T-helper 1 cell treated with Interleukin-12 subunit alpha and Interleukin-12 subunit beta and Interleukin-4 antibody, amounts not matched to agents 30 μg/mL and 1 μg/mL, for 36 hours (primary cell): ENCODE measurements around the gene RSRC1.
"Not testable (repeated sequence)": the region's sequence is repeated elsewhere in the genome, so short reads cannot be mapped to it uniquely, and the experiment has no call there.

Experiments used
- H3K27ac Mint-ChIP-seq: one replicate; pipeline ENCODE4 v1.8.0; 2021; ENCODE audit warnings: mild to moderate bottlenecking, mixed read lengths
- H3K27me3 Mint-ChIP-seq: one replicate; pipeline ENCODE4 v1.8.0; 2021; ENCODE audit warnings: low read depth, mixed read lengths
- H3K36me3 Mint-ChIP-seq: one replicate; pipeline ENCODE4 v1.8.0; 2021; ENCODE audit warnings: low read depth, mixed read lengths
- H3K4me1 Mint-ChIP-seq: one replicate; pipeline ENCODE4 v1.8.0; 2021; ENCODE audit warnings: low read depth, mixed read lengths
- H3K4me3 Mint-ChIP-seq: one replicate; pipeline ENCODE4 v1.8.0; 2021; ENCODE audit warnings: mild to moderate bottlenecking, moderate library complexity, mixed read lengths
- H3K9me3 Mint-ChIP-seq: one replicate; pipeline ENCODE4 v1.8.0; 2021; ENCODE audit warnings: mixed read lengths

Gene RSRC1

DNA sequence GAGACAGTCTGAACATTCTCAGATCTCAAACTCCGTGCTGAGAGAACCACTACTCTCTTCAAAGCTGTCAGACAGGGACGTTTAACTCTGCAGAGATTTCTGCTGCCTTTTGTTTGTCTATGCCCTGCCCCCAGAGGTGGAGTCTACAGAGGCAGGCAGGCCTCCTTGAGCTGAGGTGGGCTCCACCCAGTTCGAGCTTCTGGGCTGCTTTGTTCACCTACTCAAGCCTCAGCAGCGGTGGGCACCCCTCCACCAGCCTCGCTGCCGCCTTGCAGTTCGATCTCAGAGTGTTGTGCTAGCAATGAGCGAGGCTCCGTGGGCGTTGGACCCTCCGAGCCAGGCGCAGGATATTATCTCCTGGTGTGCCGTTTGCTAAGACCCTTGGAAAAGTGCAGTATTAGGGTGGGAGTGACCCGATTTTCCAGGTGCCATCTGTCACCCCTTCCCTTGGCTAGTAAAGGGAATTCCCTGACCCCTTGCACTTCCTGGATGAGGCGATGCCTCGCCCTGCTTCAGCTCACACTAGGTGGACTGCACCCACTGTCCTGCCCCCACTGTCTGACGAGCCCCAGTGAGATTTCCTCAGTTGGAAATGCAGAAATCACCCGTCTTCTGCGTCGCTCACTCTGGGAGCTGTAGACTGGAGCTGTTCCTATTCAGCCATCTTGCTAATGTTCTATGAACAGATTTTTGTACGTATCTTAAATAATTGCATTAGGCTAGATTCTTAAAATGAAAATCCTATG is 220.0 kb downstream of the RSRC1 start:
- H3K36me3 Mint-ChIP-seq, H3K4me3 Mint-ChIP-seq, H3K27me3 Mint-ChIP-seq, H3K4me1 Mint-ChIP-seq, H3K27ac Mint-ChIP-seq, H3K9me3 Mint-ChIP-seq: not testable (repeated sequence)

DNA sequence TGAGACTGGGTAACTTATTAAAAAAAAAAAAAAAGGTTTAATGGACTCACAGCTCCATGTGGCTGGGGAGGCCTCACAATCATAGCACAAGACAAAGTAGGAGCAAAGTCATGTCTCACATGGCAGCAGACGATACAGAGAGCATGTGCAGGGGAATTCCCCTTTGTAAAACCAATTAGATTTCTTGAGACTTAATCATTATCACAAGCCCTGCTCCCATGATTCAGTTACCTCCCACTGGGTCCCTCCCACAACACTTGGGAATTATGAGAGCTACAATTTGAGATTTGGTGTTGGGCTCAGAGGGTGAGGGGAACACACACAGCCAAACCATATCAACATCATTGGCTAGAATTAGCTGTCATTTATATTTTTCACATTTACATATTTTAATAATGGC is 221.0 kb downstream of the RSRC1 start:
- H3K27ac Mint-ChIP-seq = no peak overlapping the region
- no peak overlapping the region for H3K4me3 Mint-ChIP-seq
- no peaks in the 10 kb centered on the region for H3K9me3 Mint-ChIP-seq

DNA sequence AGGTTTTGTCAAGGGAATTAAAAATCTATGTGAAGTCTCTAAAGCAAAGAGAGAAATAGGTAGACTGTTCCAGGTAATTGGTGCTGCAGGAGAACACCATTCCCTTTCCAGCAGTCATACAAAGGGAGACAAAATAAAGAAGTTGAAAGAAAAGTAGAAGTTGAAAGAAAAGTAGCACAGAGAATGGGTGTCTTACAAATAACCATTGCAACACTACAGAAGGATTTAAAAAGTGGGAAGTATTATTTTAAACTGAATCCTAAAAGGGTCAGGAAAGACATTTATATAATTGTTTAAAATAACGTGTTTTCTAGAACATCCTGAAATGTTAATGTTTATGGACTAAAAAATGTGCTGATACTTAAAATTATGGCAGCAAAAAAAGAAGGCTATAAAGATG is 223.8 kb downstream of the RSRC1 start:
- Mint-ChIP-seq H3K4me3 (no peak overlapping the region), H3K27ac (no peak overlapping the region), H3K27me3 (no peaks in the 10 kb centered on the region), H3K36me3 (peaks cover 2% of the 10 kb centered on the region), H3K4me1 (no peaks in the 10 kb centered on the region), H3K9me3 (no peaks in the 10 kb centered on the region)

More for the DNA sequence above, 221.0 kb downstream of the RSRC1 start:
- Mint-ChIP-seq H3K36me3 (peaks cover 2% of the 10 kb centered on the region), H3K27me3 (no peaks in the 10 kb centered on the region), H3K4me1 (no peaks in the 10 kb centered on the region)

DNA sequence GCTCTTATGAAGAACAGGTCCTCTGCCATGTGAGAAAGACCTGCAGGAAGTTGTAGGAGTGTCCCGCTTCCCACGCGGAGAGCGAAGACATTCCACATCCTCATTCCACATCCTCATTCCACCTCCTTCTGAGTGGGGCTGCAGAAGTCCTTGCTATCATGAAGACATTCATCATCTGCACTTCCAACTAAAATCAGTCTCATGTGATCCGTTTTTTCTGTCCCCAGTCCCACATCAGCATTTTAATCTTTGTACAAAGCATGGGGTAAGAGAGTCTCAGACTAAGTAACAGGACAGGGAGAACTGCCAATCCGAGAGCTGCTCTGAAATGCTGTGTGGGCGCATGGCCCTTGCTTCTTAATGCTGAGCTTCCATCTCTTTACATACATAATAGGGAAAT is 227.2 kb downstream of the RSRC1 start:
- Mint-ChIP-seq H3K4me3 (no peak overlapping the region), H3K36me3 (peaks cover 6% of the 10 kb centered on the region)

DNA sequence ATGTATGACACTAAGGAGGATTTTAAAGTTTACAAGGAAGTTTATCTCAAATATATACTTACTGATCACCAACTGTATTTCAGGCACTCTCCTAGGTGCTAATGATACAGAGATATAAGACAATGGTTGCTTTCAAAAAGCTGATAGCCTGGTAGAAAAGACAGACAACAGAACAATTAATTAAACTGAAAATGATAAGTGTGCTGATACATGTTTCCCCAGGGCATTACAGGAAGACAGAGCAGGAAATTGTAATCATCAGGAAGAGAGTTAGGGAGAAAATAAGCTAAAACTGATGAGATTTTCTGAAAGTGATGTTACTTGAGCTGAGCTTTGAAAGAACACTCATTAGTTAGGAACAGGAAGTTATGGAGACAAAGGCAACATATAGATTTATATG is 229.7 kb downstream of the RSRC1 start:
- H3K4me1 Mint-ChIP-seq = no peaks in the 10 kb centered on the region
- H3K4me3 Mint-ChIP-seq = no peak overlapping the region
- no peak overlapping the region for H3K27ac Mint-ChIP-seq
- H3K27me3 Mint-ChIP-seq = no peaks in the 10 kb centered on the region
- peaks cover 6% of the 10 kb centered on the region for H3K36me3 Mint-ChIP-seq
- H3K9me3 Mint-ChIP-seq = peaks cover 23% of the 10 kb centered on the region

More for the DNA sequence above, 227.2 kb downstream of the RSRC1 start:
- no peaks in the 10 kb centered on the region for H3K4me1 Mint-ChIP-seq
- H3K9me3 Mint-ChIP-seq = peaks cover 12% of the 10 kb centered on the region
- H3K27ac Mint-ChIP-seq = no peak overlapping the region
- no peaks in the 10 kb centered on the region for H3K27me3 Mint-ChIP-seq

DNA sequence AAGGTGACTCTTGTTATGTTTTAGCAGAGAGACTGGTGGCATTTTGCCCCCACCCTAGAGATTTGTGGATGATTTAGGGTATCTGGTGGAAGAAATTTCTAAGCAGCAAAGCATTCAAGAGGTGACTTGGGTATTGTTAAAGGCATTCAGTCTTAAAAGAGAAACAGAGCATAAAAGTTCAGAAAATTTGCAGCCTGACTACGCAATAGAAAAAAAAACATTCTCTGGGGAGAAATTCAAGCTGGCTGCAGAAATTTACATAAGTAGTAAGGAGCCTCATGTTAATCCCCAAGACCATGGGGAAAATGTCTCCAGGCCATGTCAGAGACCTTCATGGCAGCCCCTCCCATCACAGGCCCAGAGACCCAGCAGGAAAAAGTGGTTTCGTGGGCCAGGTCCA is 231.1 kb downstream of the RSRC1 start:
- not testable (repeated sequence) for H3K4me1 Mint-ChIP-seq, H3K27ac Mint-ChIP-seq
- H3K9me3 Mint-ChIP-seq = peaks cover 23% of the 10 kb centered on the region

DNA sequence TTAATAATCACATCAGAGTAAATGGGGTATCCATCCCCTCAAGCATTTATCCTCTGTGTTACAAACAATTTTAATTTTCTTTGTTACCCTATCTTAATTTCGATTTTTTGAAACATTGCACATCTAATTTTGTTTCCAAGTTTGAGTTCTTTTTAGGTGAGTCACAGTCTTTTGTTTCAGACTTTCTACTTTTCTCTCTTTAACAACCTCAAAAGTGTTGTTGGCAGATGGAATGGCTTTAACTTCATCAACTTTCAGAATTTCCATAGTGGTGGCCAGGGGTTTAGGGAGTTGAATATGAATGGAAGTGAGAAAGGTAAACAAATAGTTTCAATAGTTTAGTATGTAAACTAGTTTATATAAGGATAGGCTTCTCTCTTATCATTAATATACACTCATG is 238.1 kb downstream of the RSRC1 start:
- Mint-ChIP-seq H3K4me1 (peaks cover 2% of the 10 kb centered on the region), H3K36me3 (no peaks in the 10 kb centered on the region), H3K4me3 (no peak overlapping the region), H3K27ac (no peak overlapping the region), H3K27me3 (no peaks in the 10 kb centered on the region), H3K9me3 (peaks cover 6% of the 10 kb centered on the region)

More for the DNA sequence above, 231.1 kb downstream of the RSRC1 start:
- not testable (repeated sequence) for H3K27me3 Mint-ChIP-seq, H3K4me3 Mint-ChIP-seq, H3K36me3 Mint-ChIP-seq

DNA sequence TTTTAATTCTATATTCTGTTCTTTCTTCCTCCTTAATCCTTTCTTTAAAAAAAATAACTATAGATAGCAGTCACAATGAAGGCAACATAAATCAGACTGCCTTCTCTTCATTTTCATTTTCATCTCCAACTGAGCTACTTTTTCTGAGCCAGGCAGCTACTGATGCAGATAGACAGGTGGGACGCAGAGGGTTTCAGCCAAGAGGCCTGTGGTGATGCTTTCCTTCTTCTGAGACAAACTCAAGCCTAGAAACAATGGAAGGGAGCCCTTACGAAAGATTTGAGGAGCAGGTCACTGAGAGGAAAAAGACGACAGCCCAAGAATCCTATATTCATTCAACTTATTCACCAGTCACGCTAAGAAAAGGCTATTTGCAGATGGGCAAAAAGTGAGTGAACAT is 241.1 kb downstream of the RSRC1 start:
- Mint-ChIP-seq H3K9me3 (no peaks in the 10 kb centered on the region), H3K4me1 (peaks cover 2% of the 10 kb centered on the region), H3K4me3 (no peak overlapping the region), H3K36me3 (no peaks in the 10 kb centered on the region), H3K27me3 (no peaks in the 10 kb centered on the region), H3K27ac (no peak overlapping the region)

DNA sequence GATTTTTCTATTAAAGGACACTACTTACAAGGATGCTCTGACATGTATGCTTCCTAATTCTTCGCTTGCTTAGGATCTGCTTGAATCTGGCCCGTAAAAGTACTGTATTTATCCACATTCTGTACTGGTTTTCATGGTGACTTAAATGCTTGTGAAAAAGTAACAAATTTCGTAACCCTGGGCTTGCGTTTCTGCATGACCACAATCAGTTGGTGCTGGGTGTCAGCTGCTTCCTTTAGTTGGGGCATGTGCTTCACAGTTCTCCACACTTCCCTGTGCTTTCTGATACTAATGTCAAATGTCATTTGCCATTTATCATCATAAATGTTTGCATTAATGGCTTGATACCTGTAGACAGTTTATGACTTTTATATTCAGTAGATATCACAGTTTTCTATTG is 242.7 kb downstream of the RSRC1 start:
- Mint-ChIP-seq H3K27ac (no peak overlapping the region), H3K27me3 (no peaks in the 10 kb centered on the region)

DNA sequence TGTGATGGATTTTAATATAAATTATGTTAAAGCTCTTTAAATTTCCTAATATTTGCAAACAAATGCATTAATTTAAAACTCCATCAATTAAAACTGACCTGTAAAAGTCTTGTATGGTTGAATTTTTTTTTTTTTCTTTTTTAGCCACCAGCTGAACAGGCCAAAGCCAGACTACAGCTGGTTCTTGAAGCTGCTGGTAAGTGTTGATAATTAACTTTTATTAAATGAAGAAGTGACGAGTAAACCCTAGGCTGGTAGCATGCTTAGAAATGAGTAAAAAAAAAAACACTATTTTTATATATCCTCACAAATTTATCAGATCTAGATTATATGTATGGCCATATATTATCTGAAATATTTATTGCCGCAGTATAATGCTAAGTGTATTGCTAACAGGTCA is 244.8 kb downstream of the RSRC1 start:
- Mint-ChIP-seq H3K36me3 (no peaks in the 10 kb centered on the region), H3K27ac (no peak overlapping the region), H3K4me1 (peaks cover 2% of the 10 kb centered on the region), H3K27me3 (no peaks in the 10 kb centered on the region), H3K4me3 (no peak overlapping the region), H3K9me3 (peaks cover 4% of the 10 kb centered on the region)

More for the DNA sequence above, 242.7 kb downstream of the RSRC1 start:
- H3K4me1 Mint-ChIP-seq = peaks cover 2% of the 10 kb centered on the region
- H3K36me3 Mint-ChIP-seq = no peaks in the 10 kb centered on the region
- H3K4me3 Mint-ChIP-seq = no peak overlapping the region
- H3K9me3 Mint-ChIP-seq = no peaks in the 10 kb centered on the region

DNA sequence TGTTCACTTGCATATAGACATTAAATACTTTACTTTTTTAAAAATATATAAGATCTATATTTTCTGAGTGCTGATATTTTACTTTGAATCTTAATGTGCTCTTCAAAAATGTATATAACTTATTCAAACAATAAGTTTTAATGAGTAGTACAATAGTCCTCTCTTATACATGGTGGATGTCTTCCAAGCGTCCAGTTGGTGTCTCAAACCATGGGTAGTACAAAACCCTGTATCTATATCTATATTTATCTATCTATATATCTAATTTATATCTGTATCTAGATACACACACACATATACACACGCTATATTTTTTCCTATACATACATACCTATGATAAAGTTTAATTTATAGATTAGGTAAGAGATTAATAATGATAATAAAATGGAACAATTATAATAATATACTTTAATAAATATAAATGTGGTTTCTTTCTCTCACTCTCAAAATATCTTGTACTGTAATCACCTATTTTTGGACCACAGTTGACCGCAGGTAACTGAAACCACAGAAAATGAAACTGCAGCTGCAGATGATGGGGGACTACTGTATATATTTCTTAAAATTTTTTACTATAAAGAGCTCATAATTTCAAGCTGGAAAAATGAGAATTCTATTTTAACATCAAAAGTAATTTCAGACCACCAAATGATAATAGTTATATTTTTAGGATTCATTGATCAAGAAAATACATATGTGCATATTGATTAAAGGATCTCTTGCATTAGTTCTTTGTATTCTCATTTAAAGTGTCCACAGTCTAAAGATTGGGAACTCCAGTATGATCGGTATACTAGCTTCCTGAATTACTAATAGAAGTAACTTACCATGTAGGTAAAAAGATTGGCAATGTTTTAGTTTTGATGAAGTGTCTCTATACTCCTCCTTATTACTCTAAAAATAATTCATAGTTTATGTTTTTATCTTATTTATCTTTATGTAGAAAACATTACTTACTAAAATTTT is 246.0 kb downstream of the RSRC1 start:
- Mint-ChIP-seq H3K27ac (no peak overlapping the region), H3K4me1 (peaks cover 2% of the 10 kb centered on the region), H3K36me3 (no peaks in the 10 kb centered on the region), H3K9me3 (peaks cover 4% of the 10 kb centered on the region), H3K4me3 (no peak overlapping the region), H3K27me3 (no peaks in the 10 kb centered on the region)

DNA sequence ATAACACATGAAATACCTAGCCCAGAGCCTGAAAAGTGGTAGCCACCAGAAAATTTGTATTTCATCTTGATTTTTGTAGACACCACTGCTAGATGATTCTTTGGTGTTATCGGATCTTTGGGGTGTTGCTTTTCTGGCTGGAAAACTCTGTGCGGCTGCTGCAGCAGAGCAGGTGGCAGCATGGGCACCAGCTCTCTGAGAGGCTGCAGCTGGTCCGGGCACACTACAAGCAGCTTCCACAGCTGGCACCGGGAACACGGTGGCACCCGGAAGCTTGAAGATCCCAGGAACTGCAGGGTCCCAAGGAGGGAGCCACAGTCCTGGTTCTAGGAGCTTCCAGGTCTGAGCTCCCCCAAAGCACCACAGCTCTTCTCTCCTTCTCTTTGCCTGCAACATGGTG is 249.4 kb downstream of the RSRC1 start:
- Mint-ChIP-seq H3K9me3 (peaks cover 9% of the 10 kb centered on the region), H3K27ac (no peak overlapping the region), H3K4me3 (no peak overlapping the region), H3K27me3 (no peaks in the 10 kb centered on the region), H3K36me3 (no peaks in the 10 kb centered on the region), H3K4me1 (no peaks in the 10 kb centered on the region)

DNA sequence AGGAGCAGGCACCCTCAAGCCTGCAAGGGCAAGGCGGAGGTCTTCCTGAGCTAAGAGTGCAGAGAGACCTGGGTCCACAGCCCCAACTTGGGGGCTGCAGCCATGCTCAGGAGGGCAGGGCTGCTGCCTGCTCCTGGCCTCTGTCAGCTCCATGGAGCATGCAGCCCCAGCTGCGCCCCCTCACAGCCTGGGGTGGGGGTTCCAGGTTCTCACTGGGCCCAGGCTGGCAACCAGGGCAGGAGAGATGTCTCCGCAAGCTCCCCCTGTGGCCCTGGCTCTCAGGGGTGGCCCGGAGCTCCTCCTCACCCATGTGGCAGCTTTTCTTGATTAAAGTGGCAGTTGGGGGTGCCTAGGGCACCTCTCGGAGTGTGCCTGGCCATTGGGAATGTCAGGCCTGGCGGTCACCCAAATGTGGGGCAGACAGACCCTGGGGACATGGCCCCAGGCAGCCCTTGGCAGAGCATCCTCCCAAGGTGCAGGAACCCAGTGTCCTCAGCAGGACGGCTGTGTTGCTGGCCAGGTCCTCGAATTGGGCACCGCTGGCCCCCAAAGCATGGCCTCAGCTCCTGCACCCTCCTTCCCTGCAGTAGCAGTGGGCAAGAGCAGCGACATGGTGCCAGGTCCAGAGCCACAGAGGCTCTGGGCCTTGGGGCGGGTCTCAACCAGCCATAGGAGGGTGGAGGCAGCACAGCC is 251.0 kb downstream of the RSRC1 start:
- Mint-ChIP-seq H3K36me3 (no peaks in the 10 kb centered on the region), H3K4me1 (no peaks in the 10 kb centered on the region), H3K4me3 (no peak overlapping the region), H3K27me3 (no peaks in the 10 kb centered on the region), H3K9me3 (peaks cover 13% of the 10 kb centered on the region), H3K27ac (no peak overlapping the region)

DNA sequence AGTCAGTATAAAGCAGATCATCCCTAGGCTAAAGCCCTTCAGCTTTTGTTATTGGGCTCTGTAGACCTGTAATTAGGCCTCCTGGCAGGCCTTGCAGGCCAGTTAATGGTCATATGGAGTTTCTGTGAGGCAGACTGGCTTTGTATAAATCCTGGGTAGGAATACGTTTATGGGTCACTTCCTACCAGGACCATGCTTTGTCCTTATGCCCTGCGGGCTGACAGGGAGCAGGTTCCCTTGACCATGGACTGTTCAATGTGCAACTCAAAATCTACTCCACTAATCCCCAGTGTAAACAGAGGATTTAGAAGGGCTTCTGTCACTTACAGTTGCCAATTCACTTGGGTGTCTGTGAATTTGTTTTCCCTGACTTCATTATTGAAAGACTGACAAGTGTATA is 258.4 kb downstream of the RSRC1 start:
- H3K36me3 Mint-ChIP-seq = no peaks in the 10 kb centered on the region

More for the DNA sequence above, 258.4 kb downstream of the RSRC1 start:
- Mint-ChIP-seq H3K4me1 (no peaks in the 10 kb centered on the region), H3K4me3 (no peak overlapping the region), H3K9me3 (peaks cover 16% of the 10 kb centered on the region), H3K27ac (no peak overlapping the region), H3K27me3 (no peaks in the 10 kb centered on the region)
